ENCODE measurements around the gene PRDM1.

DNA sequence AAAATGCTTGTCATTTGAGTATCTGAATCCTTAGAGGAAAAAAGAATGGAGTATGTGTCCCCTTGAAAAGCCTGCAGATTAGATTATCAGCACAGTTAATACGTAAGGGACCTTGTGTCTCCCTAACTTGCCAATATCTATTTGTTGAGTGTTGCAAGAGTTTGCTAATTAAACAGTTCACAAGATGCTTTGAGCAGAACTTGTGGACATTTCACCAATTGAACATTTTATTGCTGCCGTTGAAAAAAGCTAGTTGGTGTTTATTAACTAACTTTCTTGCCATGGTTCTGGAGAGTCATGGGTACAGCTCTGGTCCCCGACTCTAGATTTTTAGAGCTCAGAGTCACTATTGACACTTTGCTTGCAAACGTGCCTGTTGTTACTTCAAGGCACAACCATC, 30.6 kb upstream of the PRDM1 start:
- TF ChIP-seq TOX (CRISPR knock-in tag; IDR thresholded peaks at IDR 0.05; ENCODE audit: borderline replicate concordance) (no peak), ZC3H10 (CRISPR knock-in tag; IDR thresholded peaks at IDR 0.05) (no peak), ISL1 (CRISPR knock-in tag; IDR thresholded peaks at IDR 0.05) (no peak), CREB5 (CRISPR knock-in tag; IDR thresholded peaks at IDR 0.05; ENCODE audit: low read depth) (no peak), RARB (CRISPR knock-in tag; IDR thresholded peaks at IDR 0.05) (no peak), PATZ1 (CRISPR knock-in tag; IDR thresholded peaks at IDR 0.05; ENCODE audit: borderline replicate concordance) (no peak)
- TF ChIP-seq, protein P1, sequence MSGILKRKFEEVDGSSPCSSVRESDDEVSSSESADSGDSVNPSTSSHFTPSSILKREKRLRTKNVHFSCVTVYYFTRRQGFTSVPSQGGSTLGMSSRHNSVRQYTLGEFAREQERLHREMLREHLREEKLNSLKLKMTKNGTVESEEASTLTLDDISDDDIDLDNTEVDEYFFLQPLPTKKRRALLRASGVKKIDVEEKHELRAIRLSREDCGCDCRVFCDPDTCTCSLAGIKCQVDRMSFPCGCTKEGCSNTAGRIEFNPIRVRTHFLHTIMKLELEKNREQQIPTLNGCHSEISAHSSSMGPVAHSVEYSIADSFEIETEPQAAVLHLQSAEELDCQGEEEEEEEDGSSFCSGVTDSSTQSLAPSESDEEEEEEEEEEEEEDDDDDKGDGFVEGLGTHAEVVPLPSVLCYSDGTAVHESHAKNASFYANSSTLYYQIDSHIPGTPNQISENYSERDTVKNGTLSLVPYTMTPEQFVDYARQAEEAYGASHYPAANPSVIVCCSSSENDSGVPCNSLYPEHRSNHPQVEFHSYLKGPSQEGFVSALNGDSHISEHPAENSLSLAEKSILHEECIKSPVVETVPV (CRISPR knock-in tag; IDR thresholded peaks at IDR 0.05), result no peak
